ENCODE measurements around the gene XCL1. TPM values are rescaled to one million over a fixed set of nuclear protein-coding genes. Genes with fewer than 3 reads are reported as not detected.
"Not testable (repeated sequence)": the region's sequence is repeated elsewhere in the genome, so short reads cannot be mapped to it uniquely, and the experiment has no call there.

Gene XCL1
- total RNA-seq, 3 donors from 2014 or later, result 0.33 TPM; not detected in 2

DNA sequence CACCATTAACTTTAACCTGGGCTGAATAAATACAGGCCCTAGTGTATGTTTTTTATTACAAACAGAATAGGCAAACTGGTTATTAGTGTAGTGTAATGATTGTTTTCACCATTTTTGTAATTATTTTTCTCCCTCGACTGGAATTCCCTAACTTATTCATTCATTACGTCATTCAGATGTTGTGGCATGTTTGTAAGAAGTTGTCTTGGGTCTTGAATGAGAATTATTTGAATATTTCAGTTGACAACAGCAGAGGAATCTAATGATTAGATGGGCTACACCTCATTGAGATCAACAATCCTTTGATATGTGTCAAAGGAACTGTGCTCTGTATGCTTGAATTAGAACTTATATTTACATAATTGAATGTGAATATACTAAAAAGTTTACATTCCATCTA is 12.8 kb downstream of the XCL1 start:
- Histone ChIP-seq H3K4me1 (no peaks in the 10 kb centered on the region), H3K27ac (no peak overlapping the region), H3K4me3 (no peak overlapping the region), H3K27me3 (no peaks in the 10 kb centered on the region), H3K36me3 (no peaks in the 10 kb centered on the region), H3K9me3 (no peaks in the 10 kb centered on the region)
- no peak for TF ChIP-seq POLR2AphosphoS5 (IDR thresholded peaks at IDR 0.05)
- TF ChIP-seq, protein P1, sequence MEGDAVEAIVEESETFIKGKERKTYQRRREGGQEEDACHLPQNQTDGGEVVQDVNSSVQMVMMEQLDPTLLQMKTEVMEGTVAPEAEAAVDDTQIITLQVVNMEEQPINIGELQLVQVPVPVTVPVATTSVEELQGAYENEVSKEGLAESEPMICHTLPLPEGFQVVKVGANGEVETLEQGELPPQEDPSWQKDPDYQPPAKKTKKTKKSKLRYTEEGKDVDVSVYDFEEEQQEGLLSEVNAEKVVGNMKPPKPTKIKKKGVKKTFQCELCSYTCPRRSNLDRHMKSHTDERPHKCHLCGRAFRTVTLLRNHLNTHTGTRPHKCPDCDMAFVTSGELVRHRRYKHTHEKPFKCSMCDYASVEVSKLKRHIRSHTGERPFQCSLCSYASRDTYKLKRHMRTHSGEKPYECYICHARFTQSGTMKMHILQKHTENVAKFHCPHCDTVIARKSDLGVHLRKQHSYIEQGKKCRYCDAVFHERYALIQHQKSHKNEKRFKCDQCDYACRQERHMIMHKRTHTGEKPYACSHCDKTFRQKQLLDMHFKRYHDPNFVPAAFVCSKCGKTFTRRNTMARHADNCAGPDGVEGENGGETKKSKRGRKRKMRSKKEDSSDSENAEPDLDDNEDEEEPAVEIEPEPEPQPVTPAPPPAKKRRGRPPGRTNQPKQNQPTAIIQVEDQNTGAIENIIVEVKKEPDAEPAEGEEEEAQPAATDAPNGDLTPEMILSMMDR (IDR thresholded peaks at IDR 0.05), result no peak
- TF ChIP-seq POLR2A (IDR thresholded peaks at IDR 0.05), result no peak
- intact Hi-C loops (cut with DNase I; ENCODE audit: low total_unique reads), result no loop called here
- no peak for DNase-seq (ENCODE audit: low spot score in 2 of 2)

GRCh38 chr1:168591066-168591465 is 14.7 kb downstream of the XCL1 start:
- Histone ChIP-seq H3K4me1 (no peaks in the 10 kb centered on the region), H3K36me3 (no peaks in the 10 kb centered on the region), H3K27ac (no peak overlapping the region), H3K9me3 (no peaks in the 10 kb centered on the region), H3K27me3 (no peaks in the 10 kb centered on the region), H3K4me3 (no peak overlapping the region)
- intact Hi-C loops (cut with DNase I; ENCODE audit: low total_unique reads), result no loop called here
- DNase-seq (ENCODE audit: low spot score in 2 of 2), result no peak
- TF ChIP-seq, protein P1 (IDR thresholded peaks at IDR 0.05), result no peak
- TF ChIP-seq POLR2A (IDR thresholded peaks at IDR 0.05), result no peak
- no peak for TF ChIP-seq POLR2AphosphoS5 (IDR thresholded peaks at IDR 0.05)

- Histone ChIP-seq H3K36me3 (no peaks in the 10 kb centered on the region), H3K9me3 (no peaks in the 10 kb centered on the region), H3K4me1 (no peaks in the 10 kb centered on the region), H3K4me3 (no peak overlapping the region), H3K27ac (no peak overlapping the region), H3K27me3 (no peaks in the 10 kb centered on the region)
- no peak for DNase-seq (ENCODE audit: low spot score in 2 of 2)
- intact Hi-C loops (cut with DNase I; ENCODE audit: low total_unique reads), result no loop called here
- no peak for TF ChIP-seq POLR2A (IDR thresholded peaks at IDR 0.05)
- no peak for TF ChIP-seq POLR2AphosphoS5 (IDR thresholded peaks at IDR 0.05)
- TF ChIP-seq, protein P1 (IDR thresholded peaks at IDR 0.05), result no peak
Measured at GRCh38 chr1:168591641-168592250, 15.3 kb downstream of the XCL1 start.

- intact Hi-C loops (cut with DNase I; ENCODE audit: low total_unique reads); H3K4me3 ChIP-seq; H3K27ac ChIP-seq; H3K36me3 ChIP-seq; DNase-seq (ENCODE audit: low spot score in 2 of 2); H3K9me3 ChIP-seq; H3K4me1 ChIP-seq; H3K27me3 ChIP-seq: not testable (repeated sequence)
Measured at GRCh38 chr1:168595403-168595802, 19.0 kb downstream of the XCL1 start.

DNA sequence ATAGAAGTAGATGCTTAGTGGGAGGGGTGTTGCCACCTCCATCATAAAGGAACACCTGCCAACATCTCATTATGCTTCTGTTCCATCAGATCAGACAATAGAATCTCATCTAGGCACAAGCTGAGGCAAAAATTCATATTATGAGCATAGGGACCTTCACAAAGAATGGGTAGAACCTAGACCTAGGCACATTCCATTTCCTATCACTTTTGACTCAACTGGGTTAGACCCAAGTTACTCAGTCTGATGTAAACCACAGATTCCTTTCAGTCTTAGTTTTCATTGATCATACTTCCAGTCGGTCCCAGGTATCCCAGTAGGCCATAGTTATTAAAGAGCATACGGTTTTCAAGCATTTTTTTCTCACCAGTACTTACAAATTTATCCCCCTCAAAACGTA is 21.7 kb downstream of the XCL1 start:
- intact Hi-C loops (cut with DNase I; ENCODE audit: low total_unique reads), result no loop called here
- no peaks in the 10 kb centered on the region for H3K27me3 ChIP-seq
- H3K4me1 ChIP-seq, result no peaks in the 10 kb centered on the region
- H3K9me3 ChIP-seq, result no peaks in the 10 kb centered on the region
- no peak overlapping the region for H3K4me3 ChIP-seq
- TF ChIP-seq POLR2A (IDR thresholded peaks at IDR 0.05) (no peak), POLR2AphosphoS5 (IDR thresholded peaks at IDR 0.05) (no peak)
- TF ChIP-seq, protein P1 (IDR thresholded peaks at IDR 0.05), result no peak
- H3K27ac ChIP-seq, result no peak overlapping the region
- no peaks in the 10 kb centered on the region for H3K36me3 ChIP-seq
- DNase-seq (ENCODE audit: low spot score in 2 of 2), result no peak

- DNase-seq (ENCODE audit: low spot score in 2 of 2), result no peak
- Histone ChIP-seq H3K4me1 (no peaks in the 10 kb centered on the region), H3K9me3 (no peaks in the 10 kb centered on the region), H3K27ac (no peak overlapping the region), H3K27me3 (no peaks in the 10 kb centered on the region), H3K36me3 (no peaks in the 10 kb centered on the region), H3K4me3 (no peak overlapping the region)
- intact Hi-C loops (cut with DNase I; ENCODE audit: low total_unique reads), result no loop called here
- TF ChIP-seq, protein P1 (IDR thresholded peaks at IDR 0.05), result no peak
- TF ChIP-seq POLR2A (IDR thresholded peaks at IDR 0.05) (no peak), POLR2AphosphoS5 (IDR thresholded peaks at IDR 0.05) (no peak)
Measured at GRCh38 chr1:168598892-168599291, 22.5 kb downstream of the XCL1 start.

Measured in breast epithelium (tissue), 4 donors.